SU-DHL-6 (cell line): ENCODE results near the gene APOBR.

Experiments
- H2AFZ ChIP-seq: fragments of 200-600 bp; sonication (generic); 2 replicates; pipeline ENCODE4 v1.6.1; 2014; ENCODE audit warnings: low read depth, mild to moderate bottlenecking, moderate library complexity, mixed read lengths, antibody characterized with exemption, low read length; ENCODE audit not compliant: severe bottlenecking
- H3F3A ChIP-seq: fragments of 200-600 bp; shearing (Covaris generic); 2 replicates; pipeline ENCODE4 v1.6.0; 2016; ENCODE audit warnings: antibody characterized with exemption, mild to moderate bottlenecking; ENCODE audit not compliant: insufficient read depth
- H3K27ac ChIP-seq: fragments of 200-600 bp; sonication (generic); 2 replicates; pipeline ENCODE4 v1.5.1; 2016; ENCODE audit warnings: low read depth, mild to moderate bottlenecking, low read length, moderate library complexity, mixed read lengths
- H3K27me3 ChIP-seq: fragments of 200-600 bp; sonication (generic), shearing (Covaris generic); 2 replicates; pipeline ENCODE4 v1.6.0; 2014; ENCODE audit warnings: mild to moderate bottlenecking, low read length
- H3K36me3 ChIP-seq: fragments of 200-600 bp; sonication (generic); 2 replicates; pipeline ENCODE4 v1.6.1; 2014; ENCODE audit warnings: mild to moderate bottlenecking, low read length, mixed read lengths
- H3K4me2 ChIP-seq: fragments of 300-600, 200-600 bp; shearing (Covaris generic), sonication (generic); 2 replicates; pipeline ENCODE4 v1.6.0; 2014; ENCODE audit warnings: low read length, low read depth, mild to moderate bottlenecking; ENCODE audit not compliant: poor library complexity, severe bottlenecking
- H3K4me3 ChIP-seq: fragments of 200-600 bp; sonication (generic); 2 replicates; pipeline ENCODE4 v1.5.1; 2014; ENCODE audit warnings: antibody characterized with exemption, low read length, mild to moderate bottlenecking, mixed read lengths; ENCODE audit not compliant: insufficient read depth, poor library complexity, severe bottlenecking
- H3K79me2 ChIP-seq: fragments of 200-600 bp; sonication (generic); 2 replicates; pipeline ENCODE4 v1.6.1; 2014; ENCODE audit warnings: mild to moderate bottlenecking, low read length, moderate library complexity; ENCODE audit not compliant: insufficient read depth
- H3K9ac ChIP-seq: fragments of 200-600 bp; sonication (generic); 2 replicates; pipeline ENCODE4 v1.7.0; 2014; ENCODE audit warnings: mild to moderate bottlenecking, low read length
- H3K9me2 ChIP-seq: fragments of 200-600 bp; sonication (generic); replicated peaks from 2 replicates; pipeline ENCODE4 v1.6.1; 2014; ENCODE audit warnings: low read length; ENCODE audit not compliant: insufficient read depth
- H3K9me3 ChIP-seq: fragments of 200-600 bp; sonication (generic); 2 replicates; pipeline ENCODE4 v1.6.1; 2014; ENCODE audit warnings: low read length, mixed read lengths; ENCODE audit not compliant: insufficient read depth
- H4K20me1 ChIP-seq: fragments of 200-600 bp; sonication (generic); 2 replicates; pipeline ENCODE4 v1.6.1; 2014; ENCODE audit warnings: low read depth, mild to moderate bottlenecking, antibody characterized with exemption, low read length, moderate library complexity, mixed read lengths
- CTCF ChIP-seq: fragments of 200-600 bp; sonication (generic); IDR thresholded peaks from one replicate; pipeline ENCODE4 v1.5.1; 2017; ENCODE audit warnings: antibody characterized with exemption, mild to moderate bottlenecking, low read length, moderate library complexity; ENCODE audit not compliant: insufficient read depth, poor library complexity, severe bottlenecking
- EZH2phosphoT487 ChIP-seq: fragments of 200-600 bp; sonication (generic), shearing (Covaris generic); conservative IDR thresholded peaks from 2 replicates; pipeline ENCODE4 v1.6.1; 2018; ENCODE audit warnings: mild to moderate bottlenecking, antibody characterized with exemption, low read length, moderate library complexity, mixed read lengths

The APOBR gene

GRCh38 chr16:28475221-28475620 is 19.2 kb upstream of the APOBR start:
- H4K20me1 ChIP-seq, result no peaks in the 10 kb centered on the region

GRCh38 chr16:28477311-28477920 is 17.0 kb upstream of the APOBR start:
- Histone ChIP-seq H3K4me2 (no peak overlapping the region), H4K20me1 (no peaks in the 10 kb centered on the region), H3K27ac (no peak overlapping the region), H3K9me3 (no peaks in the 10 kb centered on the region), H3K27me3 (no peaks in the 10 kb centered on the region), H3K9me2 (no peaks in the 10 kb centered on the region), H2AFZ (no peak overlapping the region), H3K4me3 (no peak overlapping the region), H3K79me2 (no peaks in the 10 kb centered on the region), H3F3A (no peaks in the 10 kb centered on the region), H3K36me3 (no peaks in the 10 kb centered on the region), H3K9ac (no peak overlapping the region)
- TF ChIP-seq CTCF (no peak), EZH2phosphoT487 (no peak)

More at GRCh38 chr16:28475221-28475620, 19.2 kb upstream of the APOBR start:
- Histone ChIP-seq H3K4me2 (no peak overlapping the region), H3K27ac (no peak overlapping the region), H3K9me3 (no peaks in the 10 kb centered on the region), H3K9ac (no peak overlapping the region), H3K9me2 (no peaks in the 10 kb centered on the region), H3K4me3 (no peak overlapping the region), H3K79me2 (no peaks in the 10 kb centered on the region), H2AFZ (no peak overlapping the region), H3K27me3 (no peaks in the 10 kb centered on the region), H3K36me3 (no peaks in the 10 kb centered on the region), H3F3A (no peaks in the 10 kb centered on the region)
- no peak for TF ChIP-seq EZH2phosphoT487
- no peak for TF ChIP-seq CTCF

- Histone ChIP-seq H3K4me3 (no peak overlapping the region), H2AFZ (no peak overlapping the region), H3K9me2 (no peaks in the 10 kb centered on the region), H3K27me3 (no peaks in the 10 kb centered on the region), H3F3A (no peaks in the 10 kb centered on the region), H3K9ac (no peak overlapping the region), H3K36me3 (no peaks in the 10 kb centered on the region), H3K4me2 (no peak overlapping the region), H3K79me2 (no peaks in the 10 kb centered on the region), H3K27ac (no peak overlapping the region), H3K9me3 (no peaks in the 10 kb centered on the region), H4K20me1 (no peaks in the 10 kb centered on the region)
- no peak for TF ChIP-seq CTCF
- no peak for TF ChIP-seq EZH2phosphoT487
Observed at GRCh38 chr16:28478506-28479180, 15.8 kb upstream of the APOBR start.
